K562 (cell line): ENCODE measurements around the gene PCSK2. TPM values are rescaled to one million over a fixed set of nuclear protein-coding genes. Genes with fewer than 3 reads are reported as not detected.

Experiments used
- DACH1 ChIP-seq: fragments of 450-650 bp; IDR thresholded peaks from 2 replicates; pipeline ENCODE4 v1.6.1; 2018; ENCODE audit not compliant: partially characterized antibody
- E4F1 ChIP-seq: fragments of 250-450 bp; sonication (Bioruptor Pico); IDR thresholded peaks from 2 replicates; pipeline ENCODE4 v1.5.0; 2021; ENCODE audit warnings: mild to moderate bottlenecking, borderline replicate concordance
- GTF2B ChIP-seq: IDR thresholded peaks from 2 replicates; pipeline ENCODE4 v1.6.1; 2011; ENCODE audit not compliant: insufficient read length; ENCODE audit errors: extremely low read depth
- HOMEZ ChIP-seq: fragments of 250-450 bp; sonication (Bioruptor Pico); IDR thresholded peaks from 2 replicates; pipeline ENCODE4 v1.4.0; 2020; ENCODE audit warnings: mild to moderate bottlenecking, moderate library complexity
- LCOR ChIP-seq: sonication (generic); formaldehyde crosslinking; IDR thresholded peaks from 2 replicates; pipeline ENCODE4 v1.8.0; 2022; ENCODE audit warnings: mild to moderate bottlenecking, missing genetic modification reagents
- MBD1 ChIP-seq: fragments of 250-450 bp; sonication (Bioruptor Pico); IDR thresholded peaks from 2 replicates; pipeline ENCODE4 v1.8.0; 2022; ENCODE audit warnings: inconsistent platforms
- PHF20 ChIP-seq: fragments of 450-650 bp; IDR thresholded peaks from 2 replicates; pipeline ENCODE4 v1.6.1; 2018; ENCODE audit not compliant: partially characterized antibody
- REST ChIP-seq, 2 experiments: fragments of 450-650 bp; formaldehyde crosslinking in 1 of 2; IDR thresholded peaks; 2 replicates each; pipeline versions ENCODE4 v1.4.0 to v1.6.1; 2014 to 2020; ENCODE audit warnings: mild to moderate bottlenecking in 2 of 2, borderline replicate concordance in 1 of 2, low read depth in 1 of 2
- SP2 ChIP-seq: IDR thresholded peaks from 2 replicates; pipeline ENCODE4 v1.6.1; 2011; ENCODE audit warnings: mild to moderate bottlenecking, low read depth, low read length, moderate library complexity; ENCODE audit not compliant: poor library complexity, severe bottlenecking; ENCODE audit errors: extremely low read depth
- polyA plus RNA-seq, 8 experiments: library from polyadenylated mRNA; depleted of rRNA in 4 of 8; stranded (reverse) in 5 of 8; unstranded in 3 of 8; fragments of >200 nt; fragmentation: Nextera tagmentation in 2 of 8; fragmentation: Illumina TruSeq in 1 of 8; extraction: Ambion mirVana in 2 of 8; extraction: Trizol in 1 of 8; gene quantifications; 2 replicates each; pipeline versions ENCODE4 v1.2.1 to v1.2.3, GENCODE V29; 2011 to 2014; ENCODE audit warnings: inconsistent platforms in 1 of 8, missing spikeins in 1 of 8
- total RNA-seq, 7 experiments: library from RNA; depleted of rRNA in 6 of 7; stranded (reverse); fragments of >200 nt in 6 of 7; fragmentation: Illumina TruSeq in 2 of 7; extraction: Trizol in 2 of 7; gene quantifications; 2 replicates each; pipeline versions ENCODE4 v1.2.1 to v1.2.3, GENCODE V29; 2011 to 2021; ENCODE audit warnings: low replicate concordance in 1 of 7

Gene PCSK2
- total and polyA plus RNA-seq, 9 of the 15 experiments (the other 6 are each of a cell fraction or from before 2014, with no cell fraction given) = 0.04 to 0.07 (median 0.05) TPM; not detected in 6

- TF ChIP-seq LCOR (no peak), E4F1 (CRISPR knock-in tag) (no peak), SP2 (no peak), DACH1 (no peak), MBD1 (CRISPR knock-in tag) (no peak), GTF2B (no peak), REST (IDR thresholded peaks at IDR 0.05; ENCODE audit: borderline replicate concordance) (no peak), REST (CRISPR knock-in tag; IDR thresholded peaks at IDR 0.05; ENCODE audit: low read depth) (no peak), PHF20 (no peak), HOMEZ (no peak)
- TF ChIP-seq, all 486 proteins: peak for 0
Observed at GRCh38 chr20:17229256-17229655, 2.4 kb downstream of the PCSK2 start (continued).
